Measurements from ENCODE around the gene CDR2L.
"Not testable (repeated sequence)": the region's sequence is repeated elsewhere in the genome, so short reads cannot be mapped to it uniquely, and the experiment has no call there.

The CDR2L gene

GRCh38 chr17:75045946-75046406, 58.5 kb downstream of the CDR2L start:
- Histone ChIP-seq H3K4me1 (ENCODE audit: control insufficient read depth, insufficient read depth, low read length) (peaks cover 16% of the 10 kb centered on the region), H3K36me3 (ENCODE audit: control insufficient read depth, insufficient read depth, low read length) (peaks cover 14% of the 10 kb centered on the region), H3K9ac (ENCODE audit: low read depth, low read length) (peak overlapping the region; percentile 90), H3K4me3 (ENCODE audit: low read depth, low read length) (peak overlapping the region; percentile 97)
- H3K27me3 ChIP-seq (ENCODE audit: control insufficient read depth, insufficient read depth, low read length); H3K9me3 ChIP-seq (ENCODE audit: control insufficient read depth, insufficient read depth, low read length): not testable (repeated sequence)

GRCh38 chr17:75046407-75047289, 59.2 kb downstream of the CDR2L start, which contains the start of the genes ATP5PD and KCTD2:
Gene ATP5PD, minus strand, starts transcription at chr17:75046969. Its CDS starts 4,319 bp downstream, at chr17:75042650.
Gene KCTD2, plus strand, starts transcription at chr17:75047225. Its CDS starts 26 bp downstream, at chr17:75047251.
- no peaks in the 10 kb centered on the region for H3K27me3 ChIP-seq (ENCODE audit: control insufficient read depth, insufficient read depth, low read length)
- H3K4me1 ChIP-seq (ENCODE audit: control insufficient read depth, insufficient read depth, low read length), result peaks cover 16% of the 10 kb centered on the region
- peak within 1 kb of the TSS; percentile 90 for H3K9ac ChIP-seq (ENCODE audit: low read depth, low read length)
- peaks cover 10% of the 10 kb centered on the region for H3K36me3 ChIP-seq (ENCODE audit: control insufficient read depth, insufficient read depth, low read length)
- H3K4me3 ChIP-seq (ENCODE audit: low read depth, low read length), result peak within 1 kb of the TSS; percentile 99
- H3K9me3 ChIP-seq (ENCODE audit: control insufficient read depth, insufficient read depth, low read length), result no peaks in the 10 kb centered on the region

DNA sequence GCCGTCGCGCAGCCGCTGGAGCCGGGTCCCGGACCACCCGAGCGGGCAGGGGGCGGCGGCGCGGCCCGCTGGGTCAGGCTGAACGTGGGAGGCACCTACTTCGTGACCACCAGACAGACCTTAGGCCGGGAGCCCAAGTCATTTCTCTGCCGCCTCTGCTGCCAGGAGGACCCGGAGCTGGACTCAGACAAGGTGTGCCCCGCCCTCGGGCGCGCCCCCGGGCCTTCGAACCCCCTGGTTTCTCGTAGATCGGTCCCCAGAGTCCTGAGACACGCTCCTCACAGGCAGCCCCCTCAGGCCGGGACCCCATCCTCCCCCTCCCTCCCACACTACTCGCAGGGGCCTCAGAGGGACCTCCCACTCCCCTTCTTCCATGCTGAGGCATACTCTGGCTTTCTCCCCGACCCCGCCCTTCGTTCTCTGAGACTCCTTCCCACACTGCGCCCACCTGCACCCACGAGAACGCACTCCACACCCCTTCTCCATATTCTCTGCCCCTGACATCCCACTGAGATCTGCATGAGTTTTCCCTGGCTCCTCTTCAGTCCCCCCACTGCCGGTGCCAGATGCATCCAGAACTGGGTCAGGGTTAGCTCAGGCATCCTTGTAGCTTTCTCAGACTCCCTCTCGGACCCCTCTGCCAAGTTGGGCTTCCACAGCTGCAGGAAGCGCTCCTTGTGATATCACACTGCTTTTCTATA, 60.1 kb downstream of the CDR2L start:
- Histone ChIP-seq H3K27me3 (ENCODE audit: control insufficient read depth, insufficient read depth, low read length) (no peaks in the 10 kb centered on the region), H3K9ac (ENCODE audit: low read depth, low read length) (peak overlapping the region; percentile 87)

GRCh38 chr17:75048249-75048878, 60.9 kb downstream of the CDR2L start:
- peak overlapping the region; percentile 87 for H3K9ac ChIP-seq (ENCODE audit: low read depth, low read length)
- H3K4me1 ChIP-seq (ENCODE audit: control insufficient read depth, insufficient read depth, low read length), result peaks cover 9% of the 10 kb centered on the region
- H3K9me3 ChIP-seq (ENCODE audit: control insufficient read depth, insufficient read depth, low read length), result no peaks in the 10 kb centered on the region
- H3K27me3 ChIP-seq (ENCODE audit: control insufficient read depth, insufficient read depth, low read length), result no peaks in the 10 kb centered on the region
- peaks cover 12% of the 10 kb centered on the region for H3K36me3 ChIP-seq (ENCODE audit: control insufficient read depth, insufficient read depth, low read length)
- H3K4me3 ChIP-seq (ENCODE audit: low read depth, low read length), result peak overlapping the region; percentile 99

More for the DNA sequence above, 60.1 kb downstream of the CDR2L start:
- Histone ChIP-seq H3K36me3 (ENCODE audit: control insufficient read depth, insufficient read depth, low read length) (peaks cover 9% of the 10 kb centered on the region), H3K9me3 (ENCODE audit: control insufficient read depth, insufficient read depth, low read length) (no peaks in the 10 kb centered on the region), H3K4me1 (ENCODE audit: control insufficient read depth, insufficient read depth, low read length) (peaks cover 10% of the 10 kb centered on the region), H3K4me3 (ENCODE audit: low read depth, low read length) (peak overlapping the region; percentile 99)

DNA sequence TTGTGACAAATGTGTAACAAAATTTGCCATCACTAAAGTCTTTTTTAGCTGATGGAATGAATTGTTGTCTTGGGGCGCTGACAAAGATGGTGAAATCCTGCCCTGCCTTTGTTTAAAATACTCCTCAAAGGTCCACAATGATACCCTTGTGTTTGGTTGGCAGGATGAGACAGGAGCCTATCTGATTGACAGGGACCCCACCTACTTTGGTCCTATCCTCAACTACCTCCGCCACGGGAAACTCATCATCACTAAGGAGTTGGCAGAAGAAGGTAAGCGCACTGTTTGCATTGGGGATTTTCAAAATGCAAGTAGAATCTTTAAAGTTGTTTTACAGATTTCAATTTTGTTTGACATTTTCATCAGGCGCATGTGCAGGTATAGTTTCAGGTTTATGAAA, 61.6 kb downstream of the CDR2L start:
- no peak overlapping the region for H3K9ac ChIP-seq (ENCODE audit: low read depth, low read length)
- H3K27me3 ChIP-seq (ENCODE audit: control insufficient read depth, insufficient read depth, low read length), result no peaks in the 10 kb centered on the region
- H3K4me1 ChIP-seq (ENCODE audit: control insufficient read depth, insufficient read depth, low read length), result peaks cover 6% of the 10 kb centered on the region
- peaks cover 19% of the 10 kb centered on the region for H3K36me3 ChIP-seq (ENCODE audit: control insufficient read depth, insufficient read depth, low read length)
- H3K9me3 ChIP-seq (ENCODE audit: control insufficient read depth, insufficient read depth, low read length), result no peaks in the 10 kb centered on the region
- no peak overlapping the region for H3K4me3 ChIP-seq (ENCODE audit: low read depth, low read length)

DNA sequence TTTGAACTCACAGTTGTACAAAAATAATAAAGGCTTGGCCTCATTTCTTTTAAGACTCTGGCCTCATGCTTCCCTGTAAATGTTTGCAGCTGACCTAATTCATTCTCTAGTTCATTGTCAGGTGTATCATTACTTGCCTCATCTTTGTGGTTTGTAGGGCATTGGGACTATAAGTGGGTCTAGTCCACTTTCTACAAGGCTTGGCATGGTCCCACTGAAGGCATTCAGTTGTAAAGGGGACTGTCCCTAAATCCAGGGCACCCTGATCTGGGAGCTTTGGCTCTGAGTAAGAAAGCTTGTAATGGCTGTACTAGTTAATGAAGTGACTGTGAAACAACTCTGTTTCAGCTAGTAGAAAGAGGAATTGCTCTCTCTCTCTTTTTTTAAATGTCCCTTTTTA, 62.3 kb downstream of the CDR2L start:
- Histone ChIP-seq H3K4me1 (ENCODE audit: control insufficient read depth, insufficient read depth, low read length) (peaks cover 3% of the 10 kb centered on the region), H3K27me3 (ENCODE audit: control insufficient read depth, insufficient read depth, low read length) (no peaks in the 10 kb centered on the region), H3K4me3 (ENCODE audit: low read depth, low read length) (no peak overlapping the region), H3K36me3 (ENCODE audit: control insufficient read depth, insufficient read depth, low read length) (peaks cover 22% of the 10 kb centered on the region), H3K9ac (ENCODE audit: low read depth, low read length) (no peak overlapping the region), H3K9me3 (ENCODE audit: control insufficient read depth, insufficient read depth, low read length) (no peaks in the 10 kb centered on the region)

- Histone ChIP-seq H3K4me3 (ENCODE audit: low read depth, low read length) (no peak overlapping the region), H3K9me3 (ENCODE audit: control insufficient read depth, insufficient read depth, low read length) (no peaks in the 10 kb centered on the region), H3K36me3 (ENCODE audit: control insufficient read depth, insufficient read depth, low read length) (peaks cover 22% of the 10 kb centered on the region), H3K4me1 (ENCODE audit: control insufficient read depth, insufficient read depth, low read length) (peaks cover 3% of the 10 kb centered on the region), H3K9ac (ENCODE audit: low read depth, low read length) (no peak overlapping the region), H3K27me3 (ENCODE audit: control insufficient read depth, insufficient read depth, low read length) (no peaks in the 10 kb centered on the region)
Observed at GRCh38 chr17:75051941-75052340, 64.5 kb downstream of the CDR2L start.

All from iPS-15b (cell line).